ENCODE measurements around the gene DCUN1D3. TPM values are rescaled to one million over a fixed set of nuclear protein-coding genes. Genes with fewer than 3 reads are reported as not detected.

Gene DCUN1D3
- total and polyA plus RNA-seq, 8 donors = 3.7 to 7.7 (median 6.5) TPM

DNA sequence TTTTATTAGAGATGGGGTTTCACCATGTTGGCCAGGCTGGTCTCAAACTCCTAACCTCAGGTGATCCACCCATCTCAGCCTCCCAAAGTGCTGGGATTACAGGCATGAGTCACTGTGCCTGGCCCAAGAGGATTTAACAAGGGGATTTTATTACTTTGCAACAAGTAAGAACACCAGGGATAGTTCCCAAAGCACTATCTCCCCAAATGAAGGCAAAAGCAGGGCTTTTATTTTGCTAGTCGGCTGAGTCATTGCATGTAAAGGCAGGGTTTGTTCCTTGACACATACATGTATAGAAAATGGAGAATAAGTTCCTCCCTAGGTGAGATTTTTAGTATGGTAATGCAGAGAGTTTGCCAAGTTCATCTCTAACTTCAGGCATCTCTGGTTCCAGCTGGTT lies 69.8 kb downstream of the DCUN1D3 start:
- Histone ChIP-seq H3K4me1 (no peaks in the 10 kb centered on the region), H3K36me3 (no peaks in the 10 kb centered on the region), H3K4me3 (no peak overlapping the region), H3K27me3 (no peaks in the 10 kb centered on the region), H3K27ac (no peak overlapping the region), H3K9me3 (no peaks in the 10 kb centered on the region)
- DNase-seq (no peak), FAIRE-seq (no peak), ATAC-seq (no peak)
- 90 to 100% methylated on average over 1 of the region's 1 CpG for WGBS, 2 donors
- intact Hi-C loops (cut with DNase I) = no loop called here
- TF ChIP-seq, protein P1, sequence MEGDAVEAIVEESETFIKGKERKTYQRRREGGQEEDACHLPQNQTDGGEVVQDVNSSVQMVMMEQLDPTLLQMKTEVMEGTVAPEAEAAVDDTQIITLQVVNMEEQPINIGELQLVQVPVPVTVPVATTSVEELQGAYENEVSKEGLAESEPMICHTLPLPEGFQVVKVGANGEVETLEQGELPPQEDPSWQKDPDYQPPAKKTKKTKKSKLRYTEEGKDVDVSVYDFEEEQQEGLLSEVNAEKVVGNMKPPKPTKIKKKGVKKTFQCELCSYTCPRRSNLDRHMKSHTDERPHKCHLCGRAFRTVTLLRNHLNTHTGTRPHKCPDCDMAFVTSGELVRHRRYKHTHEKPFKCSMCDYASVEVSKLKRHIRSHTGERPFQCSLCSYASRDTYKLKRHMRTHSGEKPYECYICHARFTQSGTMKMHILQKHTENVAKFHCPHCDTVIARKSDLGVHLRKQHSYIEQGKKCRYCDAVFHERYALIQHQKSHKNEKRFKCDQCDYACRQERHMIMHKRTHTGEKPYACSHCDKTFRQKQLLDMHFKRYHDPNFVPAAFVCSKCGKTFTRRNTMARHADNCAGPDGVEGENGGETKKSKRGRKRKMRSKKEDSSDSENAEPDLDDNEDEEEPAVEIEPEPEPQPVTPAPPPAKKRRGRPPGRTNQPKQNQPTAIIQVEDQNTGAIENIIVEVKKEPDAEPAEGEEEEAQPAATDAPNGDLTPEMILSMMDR (IDR thresholded peaks at IDR 0.05) = no peak

DNA sequence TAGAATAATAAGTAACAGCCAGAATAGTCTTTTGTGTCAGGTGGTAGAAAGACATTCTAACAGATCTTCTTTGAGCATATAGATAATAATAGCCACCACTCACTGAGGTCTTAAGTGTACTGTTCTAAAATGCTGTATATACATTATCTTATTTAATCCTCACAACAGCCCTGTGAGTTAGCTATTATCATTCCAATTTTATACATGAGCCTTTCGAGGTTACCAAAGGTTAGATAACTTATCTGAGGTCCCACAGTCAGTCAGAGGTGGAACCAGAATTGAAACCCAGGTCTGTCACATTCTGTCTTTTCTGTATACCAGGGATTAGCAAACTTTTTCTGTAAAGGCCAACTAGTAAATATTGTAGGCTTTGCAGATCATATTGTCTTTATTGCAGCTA lies 70.6 kb downstream of the DCUN1D3 start:
- DNase-seq (no peak), FAIRE-seq (no peak), ATAC-seq (no peak)
- 76 to 81% methylated on average over 1 of the region's 1 CpG for WGBS, 2 donors
- TF ChIP-seq, protein P1 (IDR thresholded peaks at IDR 0.05) = no peak
- Histone ChIP-seq H3K4me3 (no peak overlapping the region), H3K27ac (no peak overlapping the region), H3K36me3 (no peaks in the 10 kb centered on the region), H3K9me3 (no peaks in the 10 kb centered on the region), H3K27me3 (no peaks in the 10 kb centered on the region), H3K4me1 (no peaks in the 10 kb centered on the region)
- intact Hi-C loops (cut with DNase I) = no loop called here

DNA sequence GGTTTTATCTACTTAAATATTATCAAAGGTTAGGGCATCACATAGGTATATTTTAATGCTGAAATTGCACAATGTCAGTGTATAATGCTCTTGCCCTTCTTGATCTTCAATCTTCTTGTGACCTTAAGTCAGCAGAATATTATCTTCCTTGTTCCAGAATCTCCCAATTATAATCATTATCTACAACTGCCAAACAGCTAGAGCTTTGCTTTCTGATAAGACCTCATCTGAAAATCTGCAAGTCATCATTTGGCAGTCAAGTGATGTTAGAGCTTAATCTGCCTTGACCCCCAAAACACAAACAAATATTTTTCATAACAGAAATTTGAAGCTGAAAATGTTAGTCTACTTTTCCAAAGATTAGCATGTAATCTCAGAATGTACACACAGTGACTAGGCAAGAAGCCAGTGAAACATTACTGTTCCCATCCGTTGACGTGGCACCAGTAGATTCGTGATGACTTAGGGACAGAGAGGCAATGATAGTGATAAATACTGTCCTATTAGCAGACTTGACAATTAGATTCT lies 74.1 kb downstream of the DCUN1D3 start:
- Histone ChIP-seq H3K27me3 (no peaks in the 10 kb centered on the region), H3K36me3 (no peaks in the 10 kb centered on the region), H3K4me3 (no peak overlapping the region), H3K27ac (no peak overlapping the region), H3K4me1 (no peaks in the 10 kb centered on the region), H3K9me3 (no peaks in the 10 kb centered on the region)
- TF ChIP-seq, protein P1 (IDR thresholded peaks at IDR 0.05) = no peak
- DNase-seq (no peak), FAIRE-seq (no peak), ATAC-seq (peak in 3 of 4 donors; percentile 43 to 70 (median 63))
- 31 to 32% methylated on average over 3 of the region's 3 CpGs for WGBS, 2 donors
- intact Hi-C loops (cut with DNase I) = no loop called here

DNA sequence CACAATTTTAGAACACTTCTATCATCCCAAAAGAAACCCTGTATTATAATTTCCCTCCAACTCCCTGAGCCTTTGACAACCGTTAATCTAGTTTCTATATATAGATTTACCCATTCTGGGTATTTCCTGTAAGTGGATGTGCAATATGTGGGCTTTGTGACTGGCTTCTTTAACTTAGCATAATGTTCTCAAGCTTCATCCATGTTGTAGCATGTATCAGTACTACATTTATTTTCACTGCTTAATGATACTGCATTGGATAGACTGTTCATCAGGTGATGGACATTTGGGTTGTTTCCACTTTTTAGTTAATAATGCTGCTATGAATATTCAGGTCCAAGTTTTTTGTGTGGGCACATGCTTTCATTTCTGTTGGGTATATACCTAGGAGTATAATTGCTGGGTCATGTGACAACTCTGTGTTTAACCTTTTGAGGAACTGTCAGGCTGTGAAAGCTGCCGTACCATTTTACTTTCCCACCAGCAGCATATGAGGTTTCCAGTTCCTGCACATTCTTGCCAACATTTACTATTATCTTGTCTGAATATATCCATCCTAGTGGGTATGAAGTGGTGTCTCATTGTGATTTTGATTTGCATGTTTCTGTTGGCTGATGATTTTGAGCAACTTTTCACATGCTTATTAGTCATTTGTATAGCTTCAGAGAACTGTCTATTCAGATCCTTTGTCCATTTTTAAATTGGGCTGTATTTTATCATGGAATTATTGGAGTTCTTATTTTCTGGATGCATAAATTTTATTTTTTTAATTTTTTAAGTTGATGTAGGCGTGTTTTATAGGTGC lies 77.4 kb downstream of the DCUN1D3 start:
- 90 to 92% methylated on average over 3 of the region's 3 CpGs for WGBS, 2 donors
- no peak for ATAC-seq
- Histone ChIP-seq H3K9me3 (no peaks in the 10 kb centered on the region), H3K36me3 (no peaks in the 10 kb centered on the region), H3K4me1 (no peaks in the 10 kb centered on the region), H3K4me3 (no peak overlapping the region), H3K27ac (no peak overlapping the region), H3K27me3 (no peaks in the 10 kb centered on the region)
- TF ChIP-seq, protein P1 (IDR thresholded peaks at IDR 0.05) = no peak
- FAIRE-seq = no peak
- DNase-seq = no peak
- intact Hi-C loops (cut with DNase I) = no loop called here

DNA sequence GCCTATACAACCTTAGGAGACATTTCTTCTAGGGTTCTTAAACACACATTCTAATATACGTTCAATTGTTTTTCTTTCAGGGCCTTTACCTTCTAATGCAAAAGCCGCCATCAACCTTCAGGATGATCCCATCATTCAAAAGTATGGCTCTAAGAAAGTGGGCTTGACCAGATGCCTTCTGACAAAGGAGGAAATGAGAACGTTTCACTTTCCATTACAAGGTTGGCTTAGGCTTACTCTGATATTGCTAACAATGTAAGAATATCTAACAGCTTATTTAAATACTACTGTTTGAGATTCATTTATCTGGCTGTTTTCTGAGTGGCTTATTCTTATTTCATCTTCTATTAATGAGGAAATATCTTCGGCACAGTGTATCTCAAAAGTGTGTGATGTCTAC lies 78.5 kb downstream of the DCUN1D3 start:
- 93 to 95% methylated on average over 4 of the region's 4 CpGs for WGBS, 2 donors
- ATAC-seq (no peak), DNase-seq (no peak), FAIRE-seq (no peak)
- intact Hi-C loops (cut with DNase I) = no loop called here
- Histone ChIP-seq H3K4me3 (no peak overlapping the region), H3K4me1 (no peaks in the 10 kb centered on the region), H3K9me3 (no peaks in the 10 kb centered on the region), H3K27me3 (no peaks in the 10 kb centered on the region), H3K36me3 (no peaks in the 10 kb centered on the region), H3K27ac (no peak overlapping the region)
- TF ChIP-seq, protein P1 (IDR thresholded peaks at IDR 0.05) = no peak
